ENCODE data around the gene UROC1.

UROC1 gene

DNA sequence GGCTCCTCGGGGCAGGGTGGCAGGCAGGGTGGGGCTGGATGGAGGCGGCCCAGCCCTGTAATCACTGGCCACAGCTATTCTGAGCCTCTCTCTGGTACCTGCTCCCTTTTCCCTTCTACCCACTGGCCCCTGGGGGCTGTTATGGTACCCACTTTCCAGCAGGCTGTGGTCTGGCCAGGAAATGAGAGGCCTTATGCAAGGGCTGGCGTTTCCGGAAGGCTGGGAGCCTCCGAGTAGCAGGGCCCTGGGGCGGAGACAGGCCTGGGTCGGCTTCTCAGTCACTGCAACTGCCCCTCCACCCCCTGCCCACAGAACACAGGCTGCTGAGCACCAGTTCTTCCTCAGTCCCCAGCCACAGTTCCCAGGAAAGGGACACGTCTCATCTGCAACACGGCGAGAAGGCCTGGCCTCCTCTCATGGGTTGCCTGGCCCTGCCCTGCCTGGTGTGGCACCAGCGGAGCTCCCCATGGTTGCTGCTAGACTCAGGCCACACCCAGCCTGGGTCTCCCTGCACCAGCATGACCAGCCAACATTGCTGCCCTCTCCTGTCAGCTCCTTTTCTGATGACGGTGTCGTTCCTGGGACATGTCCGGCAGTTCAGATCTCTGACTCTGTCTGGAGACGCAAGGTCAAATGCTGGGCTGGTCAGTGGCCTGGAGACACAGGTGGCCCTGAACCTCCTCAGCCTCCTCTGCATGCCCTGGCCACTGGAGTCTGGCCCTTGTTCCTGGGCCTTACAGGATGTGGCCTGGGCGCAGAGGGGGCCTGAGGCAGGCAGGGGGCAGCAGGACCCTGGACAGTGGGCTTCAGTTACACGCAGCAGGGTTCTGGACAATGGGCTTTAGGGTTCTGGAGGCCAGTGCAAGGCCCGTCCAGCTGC is 12.8 kb upstream of the UROC1 start:
- no peak for DNase-seq (ENCODE audit: low spot score)

DNA sequence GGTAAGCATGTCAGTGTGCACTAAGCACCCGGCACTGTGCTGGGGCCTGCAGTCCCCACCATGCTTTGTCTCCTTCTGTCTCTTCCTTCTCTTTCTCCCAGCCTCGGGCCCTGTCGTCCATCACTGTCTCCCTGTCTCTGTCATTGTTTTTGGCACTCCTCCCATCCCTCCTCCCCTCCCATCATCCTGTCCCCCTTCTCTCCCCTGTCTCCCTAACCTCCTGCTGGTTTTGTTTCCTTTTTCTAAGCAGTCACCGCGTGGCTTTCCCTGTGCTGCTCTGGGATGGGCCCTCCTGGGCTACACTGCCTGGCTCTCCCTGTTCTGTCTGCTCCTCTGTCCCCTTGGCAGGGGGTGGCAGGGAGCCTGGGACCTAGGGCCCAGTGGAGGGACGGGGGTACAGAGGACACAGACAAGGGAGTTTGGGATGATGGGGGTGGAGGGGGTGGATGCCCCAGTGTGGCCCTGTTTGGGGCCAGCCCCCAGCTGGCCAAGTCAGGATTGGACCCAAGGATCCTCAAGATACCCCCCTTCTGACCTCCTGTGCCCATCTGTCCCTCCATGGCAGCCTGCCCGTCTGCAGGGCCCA is 12.1 kb upstream of the UROC1 start:
- no peak for DNase-seq (ENCODE audit: low spot score)

DNA sequence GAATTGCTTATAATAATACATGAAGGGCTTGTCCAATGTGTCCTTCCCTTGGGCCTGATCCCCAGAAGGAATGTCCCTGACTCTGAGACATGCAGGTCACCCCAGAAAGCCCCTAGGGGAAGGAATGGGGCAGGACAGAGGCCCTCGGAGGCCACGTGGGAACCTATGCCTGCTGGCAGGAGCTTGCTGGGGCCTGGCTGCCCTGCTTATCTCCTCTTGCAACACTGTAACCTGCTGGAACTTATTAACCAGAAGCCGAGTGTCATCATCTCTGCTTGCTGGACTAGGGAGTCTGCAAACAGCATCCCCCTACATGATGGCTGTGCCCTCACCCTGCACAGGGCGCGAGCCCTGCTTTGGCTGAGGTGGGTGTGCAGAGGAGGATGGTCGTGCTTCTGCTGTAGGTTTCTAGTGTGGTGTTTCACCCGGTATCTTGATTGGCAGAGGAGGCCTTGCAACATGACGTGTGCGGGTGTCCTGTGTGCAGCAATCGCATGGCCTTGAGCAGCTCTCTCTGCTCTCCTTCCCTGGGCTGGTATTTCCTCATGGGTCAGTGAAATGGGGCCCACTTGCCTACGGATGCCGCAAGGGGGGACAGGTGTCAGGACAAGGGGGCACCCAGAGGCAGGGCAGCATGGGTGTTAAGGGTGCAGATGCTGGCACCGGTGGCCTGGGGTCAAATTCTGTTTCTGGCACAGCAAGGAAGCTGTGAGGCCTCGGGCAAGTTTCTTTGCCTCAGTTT is 11.4 kb upstream of the UROC1 start:
- peak; percentile 96 for DNase-seq (ENCODE audit: low spot score)

DNA sequence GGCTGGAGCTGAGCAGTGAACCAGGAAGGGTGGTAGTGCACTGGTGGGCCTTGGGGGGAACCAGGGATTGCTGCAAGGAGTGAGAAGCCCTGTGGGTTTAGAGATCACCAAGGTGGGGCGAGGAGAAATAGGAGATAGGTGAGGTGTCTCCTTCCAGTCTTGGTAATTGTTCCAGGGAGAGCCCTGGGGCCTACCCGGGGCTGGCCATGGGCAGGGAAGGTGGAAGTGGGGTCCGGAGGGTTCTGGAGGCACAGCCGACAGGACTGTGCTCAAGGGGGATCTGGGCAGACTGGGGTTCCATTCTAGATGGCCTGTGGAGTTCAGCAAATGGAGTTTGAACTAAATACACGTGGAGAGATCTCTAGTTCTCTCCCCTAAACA is 10.8 kb upstream of the UROC1 start:
- no peak for DNase-seq (ENCODE audit: low spot score)

DNA sequence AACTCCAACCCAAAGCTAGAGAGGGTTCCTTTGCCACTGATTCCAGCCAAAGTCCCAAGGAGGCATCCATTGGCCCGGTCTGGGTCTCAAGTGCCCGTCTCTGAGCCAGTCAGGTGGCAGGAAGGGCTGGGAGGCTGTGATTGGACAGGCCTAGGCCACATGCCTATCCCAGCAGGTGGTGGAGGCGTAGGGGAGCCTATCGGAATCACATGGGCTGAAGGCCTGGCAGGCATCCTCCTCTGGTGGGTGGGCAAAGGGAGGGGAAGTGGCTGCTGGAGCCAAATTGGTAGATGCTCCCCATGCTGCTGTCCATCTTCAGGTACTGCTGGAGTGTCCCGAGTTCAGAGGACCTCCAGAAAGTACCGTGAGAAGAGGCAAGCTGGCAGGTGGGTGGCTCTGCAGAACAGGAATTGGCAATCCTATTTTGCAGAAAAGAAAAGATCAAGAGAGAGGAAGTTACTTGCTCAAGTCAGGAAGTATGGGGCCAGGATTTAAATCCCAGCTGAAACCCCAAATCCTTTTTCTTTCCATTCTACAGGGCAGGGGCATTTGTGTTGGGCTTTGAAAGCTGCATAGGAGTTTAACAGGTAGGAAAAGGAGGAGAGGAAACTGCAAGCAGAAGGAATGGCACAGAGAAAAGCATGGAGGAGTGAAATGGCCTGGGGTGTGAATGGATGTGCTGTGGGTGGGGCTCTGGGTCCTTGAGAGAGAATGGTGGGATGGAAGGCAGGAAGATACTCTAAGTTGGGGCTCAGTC is 10.1 kb upstream of the UROC1 start:
- DNase-seq (ENCODE audit: low spot score), result no peak

DNA sequence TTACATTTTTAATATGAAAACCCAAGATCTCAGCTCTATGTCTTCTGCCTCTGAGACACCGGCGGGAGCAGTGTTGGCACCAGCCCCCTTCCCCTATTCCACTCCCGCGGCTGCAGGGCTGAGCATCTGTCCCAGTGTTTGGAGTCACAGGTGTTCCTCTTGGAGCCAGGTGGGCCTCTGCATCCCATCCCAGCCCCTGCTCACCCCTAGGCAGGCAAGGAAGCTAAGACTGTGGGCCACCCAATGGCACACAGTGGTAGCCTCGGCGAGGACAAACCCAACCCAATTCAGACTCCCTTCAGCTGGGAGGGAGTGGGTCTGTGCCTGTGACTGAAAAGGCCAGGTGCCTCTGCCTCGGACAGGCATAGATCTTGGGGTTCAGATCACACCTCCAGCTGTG is 9.4 kb upstream of the UROC1 start:
- DNase-seq (ENCODE audit: low spot score), result no peak

DNA sequence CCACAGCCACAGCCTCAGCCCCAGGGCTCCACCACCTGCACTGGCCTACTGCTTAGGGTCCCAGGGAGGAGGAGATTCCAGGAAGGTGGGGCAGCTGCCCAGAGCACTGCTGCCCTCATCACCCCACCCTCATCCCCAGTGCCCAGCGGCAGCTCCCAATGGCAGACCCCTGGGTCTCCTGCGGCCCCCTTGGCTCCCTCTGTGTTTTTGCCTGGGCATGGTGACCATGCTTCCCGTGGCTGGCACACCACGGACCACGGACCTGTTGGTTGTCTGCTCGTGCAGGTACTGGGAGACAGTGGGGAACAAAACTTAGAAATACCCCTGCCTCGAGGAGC is 9.1 kb upstream of the UROC1 start:
- no peak for DNase-seq (ENCODE audit: low spot score)

DNA sequence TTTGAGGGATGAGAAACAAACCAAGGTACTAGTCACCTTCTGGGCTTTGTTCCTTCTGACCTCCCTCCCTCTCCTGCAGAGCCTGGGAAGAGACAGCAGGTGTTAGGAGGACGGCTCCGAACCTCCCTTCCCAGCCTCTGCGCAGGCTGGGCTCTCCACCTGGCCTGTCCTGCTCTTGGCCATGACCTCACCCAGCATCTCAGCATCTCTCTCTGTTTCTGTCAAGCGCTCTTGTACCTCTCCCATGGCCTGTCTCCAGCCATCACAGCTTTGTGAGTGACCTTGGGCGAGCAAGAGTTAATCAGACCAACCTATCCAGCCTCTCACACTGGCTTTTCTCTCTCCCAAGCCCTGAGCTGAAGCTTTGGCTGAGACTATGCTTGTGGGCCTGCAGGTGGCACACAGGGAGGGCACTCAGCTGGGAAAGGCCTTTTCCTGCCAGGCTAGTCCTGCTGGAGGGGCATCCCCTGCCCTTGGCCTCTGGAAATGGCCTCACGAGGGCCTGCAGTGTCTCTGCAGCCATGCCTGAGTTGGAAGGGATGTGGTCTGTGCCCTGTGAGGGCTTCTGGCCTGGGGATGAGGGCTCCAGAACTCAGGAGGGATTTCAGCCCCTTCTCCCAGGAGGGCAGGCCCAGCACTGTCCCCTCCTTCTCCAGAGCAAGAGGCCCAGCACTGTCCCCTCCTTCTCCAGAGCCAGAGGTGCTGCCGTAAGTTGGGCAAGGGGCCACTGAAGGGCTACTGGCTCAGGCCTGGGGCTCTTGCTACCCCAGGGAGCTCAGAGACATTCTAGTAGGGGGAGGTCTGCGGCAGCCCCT is 8.5 kb upstream of the UROC1 start:
- DNase-seq (ENCODE audit: low spot score), result no peak

DNA sequence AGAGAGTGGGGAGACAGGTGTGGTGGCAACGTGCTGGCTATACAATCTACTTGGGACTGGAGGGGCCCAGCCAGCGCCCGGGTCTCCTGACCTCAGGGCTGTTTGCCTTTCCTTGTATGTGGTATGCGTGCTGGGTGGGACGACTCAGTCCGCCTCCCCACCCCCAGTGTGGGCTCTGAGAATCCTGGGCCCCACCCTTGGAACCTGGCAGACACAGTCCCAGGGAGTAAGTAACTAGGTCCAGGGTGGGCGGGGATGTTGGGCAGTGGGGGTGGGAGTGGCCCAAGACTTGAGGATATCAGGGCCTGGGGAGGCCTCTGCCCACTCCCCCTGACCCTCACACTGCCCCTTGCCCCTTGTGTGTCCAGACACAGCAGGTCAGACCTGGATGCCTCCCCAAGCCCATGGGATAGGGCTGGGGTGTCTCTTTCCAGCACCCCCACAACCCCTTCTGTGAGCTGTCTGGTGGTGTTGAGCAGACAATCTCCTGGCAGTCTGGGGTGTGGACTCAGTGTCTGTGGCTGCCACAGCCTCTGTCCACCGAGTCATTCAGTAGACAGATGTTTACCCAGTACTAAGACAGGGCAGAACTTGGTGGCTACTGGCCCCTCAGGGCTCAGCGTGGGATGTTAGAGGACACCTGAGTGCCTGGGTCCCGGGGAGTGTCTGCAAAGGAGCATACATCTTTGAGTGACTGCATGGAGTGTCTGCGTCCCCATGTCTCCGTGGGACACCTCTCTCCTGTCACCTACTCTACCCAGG is 7.7 kb upstream of the UROC1 start:
- DNase-seq (ENCODE audit: low spot score), result no peak

DNA sequence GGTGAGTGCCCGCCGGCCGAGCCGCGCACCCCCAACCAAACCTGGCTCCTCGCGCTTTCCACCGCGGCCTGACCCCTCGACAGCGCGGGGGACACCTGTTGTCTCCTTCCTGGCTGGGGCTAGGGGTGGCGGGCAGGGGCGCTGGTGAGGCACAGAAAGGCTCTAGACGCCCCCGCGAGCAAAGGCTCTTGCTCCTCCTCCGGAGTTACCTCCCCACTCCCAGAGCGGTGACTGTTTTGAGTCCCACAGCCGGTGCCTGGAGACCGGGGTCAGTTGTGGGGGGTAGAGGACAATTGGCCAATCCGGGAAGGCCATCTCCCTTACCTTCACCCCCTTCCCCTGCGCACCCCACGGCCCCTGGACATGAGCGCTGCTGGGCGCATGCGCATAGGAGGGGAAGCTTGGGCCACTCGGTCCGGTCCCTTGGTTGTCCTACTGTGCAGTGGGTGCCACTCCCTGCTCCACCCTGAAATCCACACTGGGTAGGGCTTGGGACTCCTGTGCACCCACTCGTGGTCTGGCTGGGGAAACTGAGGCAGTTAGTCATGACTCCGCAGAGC is 6.9 kb upstream of the UROC1 start:
- peak; percentile 82 for DNase-seq (ENCODE audit: low spot score)

DNA sequence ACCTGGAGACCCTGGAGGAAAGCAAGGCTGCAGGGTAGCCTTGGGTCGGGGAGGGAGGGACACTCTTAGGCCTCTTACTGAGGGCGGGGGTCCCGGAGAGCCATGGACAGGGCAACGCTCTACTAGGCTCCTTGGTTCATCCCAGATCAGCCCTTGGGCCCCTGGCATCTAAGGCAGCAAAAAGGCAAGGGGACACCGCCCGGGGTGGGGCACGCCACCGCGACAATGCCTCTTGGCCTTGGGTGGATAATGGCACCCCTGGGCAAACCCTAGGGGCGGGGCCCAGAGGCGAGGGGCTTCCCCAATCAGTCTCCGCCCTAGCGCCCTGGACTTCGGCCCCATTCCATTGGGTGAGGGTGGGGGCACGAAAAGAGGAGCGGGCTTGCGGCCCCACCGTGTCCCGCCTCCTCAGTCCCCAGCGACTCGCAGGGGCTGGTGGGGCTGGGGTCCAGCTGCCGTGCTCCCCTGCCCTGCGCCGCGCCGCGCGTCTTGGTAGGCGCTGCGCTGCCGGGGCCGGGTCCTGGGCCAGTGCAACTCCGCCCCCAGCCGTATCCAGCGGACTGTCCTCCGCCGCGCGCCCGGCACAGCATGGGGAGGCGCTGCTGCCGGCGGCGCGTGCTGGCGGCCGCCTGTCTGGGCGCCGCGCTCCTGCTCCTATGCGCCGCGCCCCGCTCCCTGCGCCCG is 6.3 kb upstream of the UROC1 start, which contains the start of gene CHST13:
CHST13 (plus strand) TSS at position 411 of the 684 bp plus-strand sequence; CDS start at position 589, 178 bp downstream.
- peak; percentile 87 for DNase-seq (ENCODE audit: low spot score)

DNA sequence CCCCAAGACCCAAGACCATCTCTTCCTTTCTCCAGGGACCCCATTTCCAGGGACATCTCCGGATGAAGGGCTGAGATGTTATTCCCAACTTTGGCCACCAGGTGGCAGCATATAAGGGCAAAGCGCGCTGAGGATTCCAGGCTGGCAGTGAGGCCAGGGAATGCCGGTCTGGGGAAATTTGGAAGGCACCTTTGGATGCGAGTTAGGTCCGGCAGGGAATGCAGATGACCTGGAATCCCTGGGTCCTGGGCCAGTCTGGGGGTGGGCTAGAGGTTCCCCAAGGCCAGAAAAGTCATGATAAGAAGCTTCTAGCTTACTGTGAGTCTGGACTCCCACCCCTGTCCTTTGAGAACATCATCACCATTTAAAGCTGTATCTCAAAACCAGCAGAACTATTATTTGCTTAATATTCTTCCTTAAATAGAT is 4.8 kb upstream of the UROC1 start:
- DNase-seq (ENCODE audit: low spot score), result peak; percentile 92

DNA sequence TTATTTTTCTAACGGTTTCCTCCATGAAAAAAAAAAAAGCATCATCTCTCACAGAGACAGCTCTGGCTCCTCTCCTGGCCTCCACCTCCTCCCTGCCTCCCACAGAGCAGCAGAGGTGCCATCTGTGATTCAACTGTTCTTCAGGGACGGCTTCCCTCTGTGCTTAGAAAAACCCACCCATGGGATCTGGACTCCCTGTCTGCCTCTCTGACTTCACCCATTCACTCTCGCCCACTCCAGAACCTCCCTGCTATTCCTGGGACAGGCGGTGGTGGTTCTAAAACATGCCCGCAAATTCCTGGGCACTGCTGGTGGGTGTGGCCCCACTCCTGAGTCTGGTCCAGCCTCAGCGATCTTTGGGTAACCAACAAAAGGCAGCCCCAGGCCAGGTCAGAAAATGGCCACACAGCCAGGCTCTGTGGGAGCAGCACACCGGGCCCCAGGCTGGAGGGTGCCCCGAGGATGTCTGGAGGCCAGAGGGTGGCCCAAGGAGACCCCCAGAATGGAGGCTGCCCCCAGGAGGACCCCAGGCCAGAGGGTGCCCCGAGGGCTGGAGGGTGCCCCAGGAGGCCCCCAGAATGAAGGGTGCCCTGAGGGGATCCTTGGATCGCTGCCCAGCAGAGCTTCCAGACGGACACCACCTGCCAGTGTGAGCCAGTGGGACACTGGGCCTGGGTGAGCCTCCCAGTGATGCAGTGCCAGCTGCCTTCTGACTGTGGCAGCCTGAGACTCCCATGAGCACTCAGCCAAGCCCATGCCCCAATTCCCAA is 3.7 kb upstream of the UROC1 start:
- DNase-seq (ENCODE audit: low spot score), result no peak

DNA sequence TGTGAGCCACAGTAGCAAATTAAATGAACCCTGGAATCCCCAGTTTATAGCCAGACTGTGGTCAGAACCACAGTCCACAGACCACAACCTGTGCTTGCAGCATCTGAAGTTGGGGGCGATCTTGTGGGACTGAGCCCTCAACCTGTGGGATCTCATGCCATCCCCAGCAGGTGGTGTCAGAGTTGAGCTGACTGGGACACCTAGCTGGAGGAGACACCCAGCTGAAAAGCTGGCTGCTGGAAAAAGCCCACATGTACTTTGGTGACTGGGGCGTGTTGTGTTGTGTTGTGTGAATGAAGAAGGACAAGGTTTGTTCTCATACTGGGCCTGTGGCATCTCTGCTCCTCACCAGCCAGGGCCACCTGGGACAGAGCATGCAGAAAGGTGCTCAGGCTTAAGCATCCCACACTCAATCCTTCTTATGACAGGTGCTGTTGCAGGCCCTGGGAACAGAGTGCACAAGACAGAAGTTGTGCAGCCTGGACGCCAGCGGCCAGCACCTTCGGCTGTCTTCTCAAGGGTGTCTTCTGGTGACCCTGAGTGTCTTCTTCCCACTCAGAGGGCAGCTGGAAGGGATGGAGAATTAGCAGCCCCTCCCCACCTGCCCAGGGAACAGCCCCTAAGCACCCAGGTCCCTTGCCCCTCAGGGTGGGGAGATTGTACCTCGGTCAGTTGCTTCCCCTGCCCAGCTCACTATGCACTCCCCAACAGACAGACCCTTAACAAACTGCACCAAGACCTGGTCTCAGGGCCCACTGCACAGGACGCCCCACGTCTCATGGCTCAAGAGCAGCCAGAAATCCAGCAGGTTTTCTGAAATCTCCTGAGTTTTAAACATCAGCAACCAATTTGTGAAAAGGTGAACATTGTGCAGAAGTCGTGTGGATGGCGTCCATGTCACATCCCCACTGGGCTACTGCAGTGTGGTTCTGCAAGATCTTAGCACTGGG is 2.2 kb upstream of the UROC1 start:
- DNase-seq (ENCODE audit: low spot score), result no peak

DNA sequence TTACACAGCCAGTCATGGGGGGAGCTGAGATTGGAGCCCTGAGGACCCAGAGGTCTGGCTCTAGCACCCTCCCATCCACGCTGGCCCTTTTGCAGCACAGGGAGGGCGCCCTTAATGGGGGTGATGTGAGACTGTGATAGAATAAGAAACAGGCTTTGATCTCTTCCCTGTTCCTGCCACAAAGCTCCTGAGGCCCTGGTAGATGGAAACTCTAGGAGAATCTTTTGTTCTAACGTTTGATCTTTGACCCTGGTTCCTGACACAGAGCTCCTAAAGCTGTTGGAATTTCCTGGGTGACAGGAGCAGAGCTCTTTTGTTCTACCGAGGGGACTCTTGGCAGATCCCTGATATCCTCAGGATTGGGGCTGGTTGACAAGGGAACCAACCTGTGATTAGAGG is 1.2 kb upstream of the UROC1 start:
- DNase-seq (ENCODE audit: low spot score), result no peak

DNA sequence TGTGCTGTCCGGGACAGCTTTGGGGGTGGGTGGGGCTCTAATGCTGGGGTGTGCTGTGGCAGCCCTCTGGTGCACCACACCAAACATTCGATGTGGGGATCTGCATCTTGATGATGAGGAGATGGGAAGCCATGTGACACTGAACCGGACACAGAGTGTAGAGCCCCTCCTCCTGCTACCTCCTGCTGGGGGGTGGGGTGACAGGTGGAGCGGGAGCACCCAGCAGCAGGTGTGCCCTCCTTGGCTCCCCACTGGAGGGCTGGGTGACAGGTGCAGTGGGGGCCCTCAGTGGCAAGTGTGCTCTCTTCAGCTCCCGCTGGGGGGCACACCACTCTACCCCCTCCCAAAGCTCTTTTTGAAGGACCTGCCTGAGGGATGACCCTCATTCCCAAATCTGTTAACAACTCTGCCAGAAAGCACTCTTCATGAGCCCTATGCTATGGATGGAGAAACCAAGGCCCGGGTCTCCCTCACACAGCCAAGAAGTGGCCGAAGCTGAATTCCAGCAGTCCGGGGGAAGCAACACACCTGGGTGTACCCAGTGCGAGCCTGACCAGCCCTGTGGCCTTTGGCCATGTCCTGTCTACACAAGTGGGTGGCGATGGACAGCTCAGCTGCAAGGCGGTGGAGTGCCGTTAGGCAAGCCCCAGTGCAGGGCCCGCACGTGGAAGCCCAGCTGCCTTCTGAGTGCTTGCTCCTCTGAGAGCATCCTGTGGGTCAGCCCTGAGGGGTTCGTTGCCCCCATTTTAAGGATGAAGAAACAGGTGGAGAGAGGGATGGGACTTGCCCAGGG is 609 bp upstream of the UROC1 start:
- no peak for DNase-seq (ENCODE audit: low spot score)

DNA sequence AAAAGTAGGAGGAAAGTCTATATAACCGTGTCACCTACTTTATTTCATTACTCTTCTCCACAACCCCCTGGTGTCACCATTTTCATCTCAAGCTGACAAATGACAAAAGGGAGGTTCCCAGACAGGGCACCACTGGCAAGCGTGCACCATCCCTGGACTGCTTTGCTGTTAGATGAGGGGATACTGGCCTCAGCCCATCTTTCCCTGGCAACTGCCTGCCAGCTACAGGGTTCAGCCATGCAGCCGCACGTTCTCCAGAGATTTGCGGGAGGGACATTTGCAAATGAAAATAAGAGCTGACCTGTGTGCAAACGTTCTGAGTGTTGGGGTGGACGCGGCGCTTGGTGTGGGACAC is 660 bp downstream of the UROC1 start:
- no peak for DNase-seq (ENCODE audit: low spot score)
